Activated CD8-positive, alpha-beta T cell treated with anti-CD3 and anti-CD28 coated beads, Interleukin-2, amount 10 ng/mL, durations not matched to agents 7 days and 5 days (primary cell): Measurements from ENCODE around the gene MT1H. TPM values are rescaled to one million over a fixed set of nuclear protein-coding genes. Genes with fewer than 3 reads are reported as not detected.

Experiments
- ATAC-seq: fragments of 150-1000 bp; cut with Tn5 transposase; one replicate; pipeline ENCODE4 v1.10.0; 2021; ENCODE audit warnings: moderate library complexity
- CTCF ChIA-PET: fragments of 350-600 bp; sonication (Branson Sonifier 250); formaldehyde crosslinking; loops from one replicate; lab custom pipeline; 2021; ENCODE audit warnings: antibody characterized with exemption; lab: Charles Lee
- POLR2A ChIA-PET: fragments of 350-600 bp; sonication (Branson Sonifier 250); formaldehyde crosslinking; loops from one replicate; lab custom pipeline; 2021; ENCODE audit warnings: antibody characterized with exemption; lab: Charles Lee
- DNase-seq: peaks from one replicate; pipeline ENCODE4 v3.0.0-alpha.2; 2020
- H3K27ac Mint-ChIP-seq: one replicate; pipeline ENCODE4 v1.8.0; 2021; ENCODE audit warnings: mild to moderate bottlenecking, mixed read lengths
- H3K27me3 Mint-ChIP-seq: one replicate; pipeline ENCODE4 v1.8.0; 2021; ENCODE audit warnings: low read depth, mixed read lengths
- H3K36me3 Mint-ChIP-seq: one replicate; pipeline ENCODE4 v1.8.0; 2021; ENCODE audit warnings: low read depth, mixed read lengths
- H3K4me1 Mint-ChIP-seq: one replicate; pipeline ENCODE4 v1.8.0; 2021; ENCODE audit warnings: low read depth, mixed read lengths
- H3K4me3 Mint-ChIP-seq: one replicate; pipeline ENCODE4 v1.8.0; 2021; ENCODE audit warnings: mild to moderate bottlenecking, mixed read lengths
- H3K9me3 Mint-ChIP-seq: one replicate; pipeline ENCODE4 v1.8.0; 2022; ENCODE audit warnings: mixed read lengths; ENCODE audit not compliant: insufficient read depth
- total RNA-seq, 2 experiments: library from RNA; stranded (reverse); gene quantifications; one replicate each; pipeline ENCODE4 v1.2.3, GENCODE V29; 2021

MT1H gene
- total RNA-seq, 2 experiments from 2014 or later: 0.84 to 1.9 TPM

DNA sequence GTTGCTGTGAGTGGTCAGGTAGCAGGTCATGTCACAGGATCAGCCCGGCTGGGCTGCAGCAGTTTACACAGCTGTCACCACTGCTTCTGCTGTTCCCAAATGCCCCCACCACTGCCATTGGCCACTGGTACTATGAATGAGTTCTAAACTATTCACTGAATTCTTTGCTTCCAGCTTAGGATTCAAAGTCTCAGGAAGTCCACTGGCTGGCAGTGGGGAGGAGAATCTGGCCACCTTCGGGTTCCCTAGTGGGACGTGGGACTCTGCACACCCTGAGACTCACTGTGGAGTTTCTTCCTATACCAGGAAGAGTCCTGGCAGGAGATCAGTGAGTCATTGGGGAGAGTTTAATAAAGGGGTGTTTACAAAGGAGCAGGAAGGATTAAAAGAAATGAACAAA, 19.6 kb downstream of the MT1H start:
- peaks cover 7% of the 10 kb centered on the region for H3K36me3 Mint-ChIP-seq
- ATAC-seq (no peak), DNase-seq (no peak)
- H3K4me1 Mint-ChIP-seq: peaks cover 6% of the 10 kb centered on the region
- ChIA-PET POLR2A (no interaction called here), CTCF (interaction anchor here (1.1 to 2.0 kb wide), 2 partner anchors 13 kb away, joined by 3 to 7 read pairs; no protein-coding TSS in a partner anchor)
- H3K27me3 Mint-ChIP-seq: peaks cover 3% of the 10 kb centered on the region
- no peak overlapping the region for H3K4me3 Mint-ChIP-seq
- H3K27ac Mint-ChIP-seq: no peak overlapping the region
- H3K9me3 Mint-ChIP-seq: no peaks in the 10 kb centered on the region

DNA sequence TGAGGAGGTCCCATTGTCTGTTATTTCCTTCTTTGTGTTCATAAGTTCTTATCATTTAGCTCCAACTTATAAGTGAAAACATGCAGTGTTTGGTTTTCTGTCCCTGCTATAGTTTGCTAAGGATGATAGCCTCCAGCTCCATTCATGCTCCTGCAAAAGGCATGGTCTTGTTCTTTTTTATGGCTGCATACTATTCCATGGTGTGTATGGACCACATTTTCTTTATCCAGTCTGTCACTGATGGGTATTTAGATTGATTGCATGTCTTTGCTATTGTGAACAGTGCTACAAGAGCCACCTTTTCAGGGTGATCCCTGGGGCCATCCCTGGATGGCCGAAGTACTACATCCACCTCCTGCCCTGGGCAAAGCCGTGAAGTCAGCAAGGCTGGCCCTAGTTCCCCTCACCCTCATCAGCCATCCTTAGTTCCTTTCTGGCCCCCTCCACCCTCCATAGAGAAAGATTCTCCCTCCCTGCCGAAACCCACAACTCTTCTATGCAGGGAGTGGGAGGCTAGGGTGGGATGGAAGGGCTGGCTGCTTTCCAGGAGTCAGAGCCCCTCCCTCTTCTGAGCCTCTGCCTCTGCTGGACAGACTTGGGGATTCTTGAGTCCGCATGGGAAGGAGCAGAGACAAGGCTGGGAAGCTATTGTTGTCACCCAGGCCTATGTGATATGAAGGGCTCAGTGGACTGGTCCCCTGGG, 21.0 kb downstream of the MT1H start:
- no peak overlapping the region for H3K27ac Mint-ChIP-seq
- DNase-seq (no peak), ATAC-seq (no peak)
- ChIA-PET CTCF (interaction anchor here (2.0 kb wide), 1 partner anchor 11 kb away, joined by 7 read pairs; no protein-coding TSS in a partner anchor), POLR2A (no interaction called here)
- no peaks in the 10 kb centered on the region for H3K9me3 Mint-ChIP-seq
- peaks cover 2% of the 10 kb centered on the region for H3K4me1 Mint-ChIP-seq
- H3K4me3 Mint-ChIP-seq: no peak overlapping the region
- H3K36me3 Mint-ChIP-seq: peaks cover 4% of the 10 kb centered on the region
- peaks cover 3% of the 10 kb centered on the region for H3K27me3 Mint-ChIP-seq

DNA sequence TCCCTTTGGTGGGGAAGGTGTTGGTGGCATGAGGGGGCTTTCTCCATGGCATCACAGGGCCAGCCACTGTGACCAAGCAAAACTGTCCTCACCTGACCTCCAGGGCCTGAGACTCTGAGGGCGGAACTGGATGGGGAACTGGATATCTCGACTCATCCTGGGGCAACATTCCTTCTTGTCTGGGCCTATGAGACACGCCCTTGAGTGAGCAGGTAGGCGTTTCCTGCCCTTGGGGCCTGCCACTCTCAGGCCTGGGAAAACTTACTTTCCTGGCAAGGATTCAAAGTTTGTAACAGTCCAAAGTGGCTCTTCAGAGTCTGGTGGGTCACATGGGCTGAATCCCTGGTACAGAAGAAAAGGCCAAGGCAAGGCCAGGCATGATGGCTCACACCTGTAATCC, 22.3 kb downstream of the MT1H start:
- POLR2A ChIA-PET: no interaction called here

DNA sequence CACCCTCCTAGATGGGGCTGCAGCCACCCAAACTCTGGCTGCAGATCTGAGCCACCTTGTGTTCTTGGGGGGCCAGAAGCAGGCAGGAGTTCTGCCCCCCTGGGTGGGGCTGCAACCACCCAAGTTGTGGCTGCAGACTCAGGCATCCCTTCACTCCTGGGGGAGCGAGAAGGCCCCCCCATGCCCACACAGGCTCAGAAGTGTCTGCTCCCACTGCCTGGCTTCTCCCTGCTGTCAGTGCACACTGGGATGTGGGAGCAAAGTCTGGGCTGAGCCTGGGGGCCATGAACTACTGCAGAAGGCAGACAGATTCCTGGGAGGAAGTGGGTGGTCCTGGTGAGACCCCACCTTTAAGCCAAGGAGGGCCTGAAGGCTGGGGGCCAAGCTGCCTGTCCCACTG, 25.6 kb downstream of the MT1H start:
- ChIA-PET CTCF (interaction anchor here (1.6 to 1.8 kb wide), 2 partner anchors 91 to 118 kb away, joined by 4 to 5 read pairs; no protein-coding TSS in a partner anchor), POLR2A (no interaction called here)
- DNase-seq (no peak), ATAC-seq (no peak)
- peaks cover 2% of the 10 kb centered on the region for H3K27me3 Mint-ChIP-seq
- H3K9me3 Mint-ChIP-seq: no peaks in the 10 kb centered on the region
- H3K4me1 Mint-ChIP-seq: no peaks in the 10 kb centered on the region
- H3K27ac Mint-ChIP-seq: no peak overlapping the region
- no peak overlapping the region for H3K4me3 Mint-ChIP-seq
- H3K36me3 Mint-ChIP-seq: no peaks in the 10 kb centered on the region

More for the DNA sequence above, 22.3 kb downstream of the MT1H start:
- no peak overlapping the region for H3K27ac Mint-ChIP-seq
- H3K9me3 Mint-ChIP-seq: no peaks in the 10 kb centered on the region
- H3K4me1 Mint-ChIP-seq: no peaks in the 10 kb centered on the region
- H3K36me3 Mint-ChIP-seq: no peaks in the 10 kb centered on the region
- H3K27me3 Mint-ChIP-seq: peaks cover 3% of the 10 kb centered on the region
- no peak overlapping the region for H3K4me3 Mint-ChIP-seq
- CTCF ChIA-PET: interaction anchor here (0.7 kb wide), 1 partner anchor 9 kb away, joined by 3 read pairs; no protein-coding TSS in a partner anchor
- DNase-seq: no peak
- ATAC-seq: no peak

DNA sequence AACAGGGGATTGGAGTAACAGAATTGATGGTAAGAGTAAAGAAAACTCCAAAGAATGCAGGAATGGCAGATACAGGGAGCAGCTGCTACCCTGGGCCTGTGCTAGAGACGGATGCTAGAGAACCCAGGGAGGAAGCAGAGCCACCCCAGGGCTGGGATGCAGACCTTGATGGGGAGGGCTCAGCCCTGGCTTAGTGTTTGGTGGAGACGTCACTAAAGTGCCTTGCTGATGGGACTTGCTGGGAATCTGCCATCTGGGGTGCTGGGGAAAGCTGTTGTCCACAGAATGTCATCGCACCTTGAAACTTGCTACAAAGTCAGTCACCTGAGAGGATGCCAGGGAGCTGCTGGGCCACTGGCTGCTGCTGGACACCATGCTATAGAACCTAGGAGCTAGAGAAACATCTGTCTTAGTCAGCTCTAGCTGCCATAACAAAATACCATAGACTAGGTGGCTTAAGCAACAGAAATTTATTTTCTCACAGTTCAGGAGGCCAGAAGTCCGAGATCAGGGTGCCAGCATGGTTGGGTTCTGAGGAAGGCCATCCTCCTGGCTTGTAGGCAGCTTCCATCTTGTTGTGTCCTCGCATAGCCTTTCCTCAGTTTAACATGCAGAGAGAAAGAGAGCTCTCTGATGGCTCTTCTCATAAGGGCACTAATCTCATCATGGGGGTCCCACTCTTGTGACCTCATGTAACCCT, 28.0 kb downstream of the MT1H start:
- no peak overlapping the region for H3K27ac Mint-ChIP-seq
- no peaks in the 10 kb centered on the region for H3K36me3 Mint-ChIP-seq
- ATAC-seq (no peak), DNase-seq (no peak)
- POLR2A ChIA-PET: interaction anchor here (2.1 kb wide), 1 partner anchor 15 kb away, joined by 9 read pairs; the partner anchor contains the start of gene MT1X
- peaks cover 11% of the 10 kb centered on the region for H3K4me1 Mint-ChIP-seq
- no peaks in the 10 kb centered on the region for H3K27me3 Mint-ChIP-seq
- H3K9me3 Mint-ChIP-seq: no peaks in the 10 kb centered on the region
- CTCF ChIA-PET: interaction anchor here (1.0 to 2.2 kb wide), 3 partner anchors 24 to 121 kb away, joined by 6 to 8 read pairs (median 6); no protein-coding TSS in a partner anchor
- no peak overlapping the region for H3K4me3 Mint-ChIP-seq

DNA sequence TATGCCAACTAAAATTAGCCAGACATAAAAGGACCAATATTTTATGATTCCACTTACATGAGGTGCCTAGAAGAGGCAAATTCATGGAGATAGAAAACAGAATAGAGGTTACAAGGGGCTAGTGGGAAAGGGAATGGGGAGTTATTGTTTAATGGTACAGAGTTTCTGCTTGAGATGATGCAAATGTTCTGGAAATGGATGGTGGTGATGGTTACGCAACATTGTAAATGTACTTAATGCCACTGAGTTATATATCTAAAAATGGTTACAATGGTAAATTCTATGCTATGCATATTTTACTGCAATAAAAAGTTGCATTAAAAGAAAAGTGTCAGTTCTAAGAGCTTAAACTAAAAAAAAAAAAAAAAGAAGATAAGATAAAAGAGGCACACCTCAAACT, 30.6 kb downstream of the MT1H start:
- Mint-ChIP-seq H3K4me3 (no peak overlapping the region), H3K4me1 (peaks cover 11% of the 10 kb centered on the region), H3K9me3 (no peaks in the 10 kb centered on the region), H3K27ac (no peak overlapping the region), H3K36me3 (no peaks in the 10 kb centered on the region), H3K27me3 (no peaks in the 10 kb centered on the region)
- POLR2A ChIA-PET: interaction anchor here (0.7 kb wide), 1 partner anchor 12 kb away, joined by 3 read pairs; no protein-coding TSS in a partner anchor
- ATAC-seq: no peak
- DNase-seq: no peak
- CTCF ChIA-PET: interaction anchor here (1.9 to 5.9 kb wide), 10 partner anchors 9 to 186 kb away, joined by 5 to 143 read pairs (median 23); partner anchors contain the start of genes MT1G and MT1H

DNA sequence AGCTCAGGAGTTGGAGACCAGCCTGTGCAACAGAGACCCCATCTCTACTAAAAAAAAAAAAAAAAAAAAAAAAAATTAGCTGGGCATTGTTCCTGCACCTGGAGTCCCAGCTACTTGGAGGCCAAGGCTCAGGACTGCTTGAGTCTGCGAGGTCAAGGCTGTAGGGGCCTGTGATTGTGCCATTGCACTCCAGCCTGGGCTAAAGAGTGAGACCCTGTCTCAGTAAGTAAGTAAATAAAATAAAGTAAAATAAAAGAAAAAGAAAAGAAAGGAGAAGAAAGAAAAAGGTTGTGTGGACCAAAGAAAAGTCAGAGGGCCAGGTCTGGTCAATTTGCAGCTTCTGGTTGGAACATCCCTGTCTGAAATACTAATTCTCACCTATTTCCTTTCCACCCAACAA, 31.0 kb downstream of the MT1H start:
- CTCF ChIA-PET: interaction anchor here (1.3 to 5.9 kb wide), 14 partner anchors 8 to 187 kb away, joined by 5 to 143 read pairs (median 16); partner anchors contain the start of genes MT1G, MT1H and MT1X
- POLR2A ChIA-PET: interaction anchor here (0.7 to 2.3 kb wide), 2 partner anchors 12 to 18 kb away, joined by 3 to 24 read pairs; partner anchors contain the start of gene MT1X
- Mint-ChIP-seq H3K9me3 (no peaks in the 10 kb centered on the region), H3K4me1 (peaks cover 11% of the 10 kb centered on the region), H3K27ac (no peak overlapping the region), H3K27me3 (no peaks in the 10 kb centered on the region), H3K36me3 (no peaks in the 10 kb centered on the region), H3K4me3 (no peak overlapping the region)
- DNase-seq (no peak), ATAC-seq (no peak)

DNA sequence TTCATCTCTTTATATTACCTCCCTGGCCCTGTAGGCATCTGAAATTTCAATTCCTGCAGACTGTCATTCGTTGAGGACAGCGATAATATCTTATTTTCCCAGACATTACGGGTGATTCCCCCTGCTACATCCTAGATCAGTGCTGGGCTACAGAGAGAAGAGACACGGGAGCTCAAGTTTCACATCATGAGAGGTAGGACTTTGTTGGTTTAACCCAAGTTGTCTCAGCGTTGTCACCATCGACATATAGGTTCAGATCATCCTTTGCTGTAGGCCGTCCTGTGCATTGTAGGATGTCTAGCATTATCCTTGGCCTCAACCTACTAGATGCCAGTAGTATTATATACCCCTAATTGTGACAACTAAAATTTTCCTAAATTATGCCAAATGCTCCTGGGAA, 31.9 kb downstream of the MT1H start:
- Mint-ChIP-seq H3K27ac (peak overlapping the region; percentile 60), H3K4me3 (no peak overlapping the region), H3K9me3 (no peaks in the 10 kb centered on the region), H3K27me3 (no peaks in the 10 kb centered on the region), H3K36me3 (no peaks in the 10 kb centered on the region), H3K4me1 (peaks cover 11% of the 10 kb centered on the region)
- CTCF ChIA-PET: interaction anchor here (0.6 to 5.9 kb wide), 68 partner anchors 8 to 274 kb away, joined by 3 to 143 read pairs (median 5); partner anchors contain the start of genes MT1A, MT1E, MT1G and MT1H
- POLR2A ChIA-PET: interaction anchor here (0.6 to 2.3 kb wide), 5 partner anchors 19 to 424 kb away, joined by 3 to 24 read pairs (median 3); partner anchors contain the start of gene MT1X
- ATAC-seq (no peak), DNase-seq (no peak)

DNA sequence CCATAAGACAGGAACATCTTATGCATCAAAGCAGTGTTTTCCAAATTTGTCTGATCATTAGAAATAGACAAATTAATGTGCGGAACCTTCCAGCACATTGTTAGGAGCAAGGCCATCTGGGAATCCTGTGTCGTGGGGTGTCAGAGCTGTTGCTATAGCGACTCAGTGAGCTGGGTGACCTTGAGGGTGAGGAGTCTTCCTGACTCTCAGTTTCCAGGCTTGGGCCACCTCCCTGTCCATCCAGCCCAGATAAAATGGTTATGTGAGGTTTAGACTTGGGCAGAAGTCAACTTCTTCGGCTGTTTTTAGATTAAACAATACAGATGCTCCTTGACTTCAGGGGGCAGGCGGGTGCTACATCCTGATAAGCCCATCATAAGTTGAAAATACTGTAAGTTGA, 33.2 kb downstream of the MT1H start:
- no peak overlapping the region for H3K27ac Mint-ChIP-seq

DNA sequence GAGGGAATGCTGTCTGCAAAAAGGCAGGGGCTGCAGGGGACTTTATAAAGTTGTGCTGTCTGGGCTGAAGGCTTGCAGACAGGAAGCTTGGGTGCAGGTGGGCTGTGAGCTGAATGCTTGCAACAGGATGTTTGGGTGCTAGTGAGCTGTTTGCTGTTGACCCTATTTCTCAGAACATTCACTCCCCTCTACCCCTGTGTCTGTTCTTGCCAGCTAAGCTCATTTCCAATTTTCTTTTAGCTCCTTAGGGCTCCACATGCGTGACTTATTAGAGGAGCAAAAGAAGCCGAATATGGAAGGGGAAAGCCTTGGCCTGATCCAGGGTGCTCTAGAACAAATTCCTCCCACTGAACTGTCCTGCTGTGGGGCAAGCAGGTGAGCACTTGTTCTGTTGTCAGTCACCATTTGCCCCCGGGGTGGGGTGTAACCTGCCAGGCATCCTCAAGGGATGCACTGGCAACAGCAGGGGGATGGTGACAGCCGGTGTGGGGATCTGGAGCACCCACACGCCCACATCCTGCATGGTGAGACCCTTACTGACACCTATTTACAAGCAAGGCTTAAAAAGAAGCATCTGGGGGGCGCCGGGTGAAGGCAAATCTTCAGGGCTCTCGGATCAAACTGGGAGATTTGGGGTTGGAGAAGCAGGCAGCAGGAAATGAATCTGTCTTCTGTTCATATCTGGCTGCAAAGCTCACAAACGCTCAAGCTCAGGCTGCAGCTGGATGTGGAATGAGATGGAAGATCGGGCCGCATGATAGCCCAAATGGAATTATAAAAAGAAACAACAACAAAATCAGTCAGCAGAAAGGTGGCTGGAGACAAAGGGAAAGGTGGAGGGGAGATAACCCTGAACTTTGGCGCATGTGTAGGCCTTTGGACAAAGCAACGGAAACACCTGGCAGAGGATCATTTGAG, 39.2 kb downstream of the MT1H start:
- Mint-ChIP-seq H3K36me3 (peaks cover 8% of the 10 kb centered on the region), H3K27me3 (no peaks in the 10 kb centered on the region), H3K4me1 (peaks cover 41% of the 10 kb centered on the region), H3K27ac (peak overlapping the region; percentile 93), H3K9me3 (no peaks in the 10 kb centered on the region), H3K4me3 (peak overlapping the region; percentile 80)
- ATAC-seq (peak; percentile 85), DNase-seq (peak; percentile 72)
- POLR2A ChIA-PET: interaction anchor here (0.5 to 3.4 kb wide), 14 partner anchors 9 to 893 kb away, joined by 3 to 23 read pairs (median 3); partner anchors contain the start of genes MT1X, MT2A and NUP93
- CTCF ChIA-PET: interaction anchor here (0.7 to 5.4 kb wide), 20 partner anchors 8 to 243 kb away, joined by 3 to 36 read pairs (median 4); partner anchors contain the start of gene MT1X

More for the DNA sequence above, 33.2 kb downstream of the MT1H start:
- no peak for ATAC-seq
- ChIA-PET CTCF (interaction anchor here (0.9 to 5.9 kb wide), 34 partner anchors 10 to 250 kb away, joined by 3 to 143 read pairs (median 7); partner anchors contain the start of genes MT1G, MT1H, MT1X and MT2A), POLR2A (interaction anchor here (0.9 to 2.3 kb wide), 2 partner anchors 20 to 94 kb away, joined by 4 to 24 read pairs; partner anchors contain the start of genes MT1X and MT2A)
- H3K9me3 Mint-ChIP-seq: no peaks in the 10 kb centered on the region
- no peaks in the 10 kb centered on the region for H3K36me3 Mint-ChIP-seq
- no peak for DNase-seq
- H3K27me3 Mint-ChIP-seq: no peaks in the 10 kb centered on the region
- H3K4me1 Mint-ChIP-seq: peaks cover 16% of the 10 kb centered on the region
- no peak overlapping the region for H3K4me3 Mint-ChIP-seq
